CD4-positive, alpha-beta T cell treated with Interleukin-17A for 4 hours (primary cell): ENCODE results near the gene ZNF385D.

Source experiments
- DNase-seq: peaks from one replicate; pipeline ENCODE4 v3.0.0-alpha.2; 2020; ENCODE audit warnings: mixed read lengths

The ZNF385D gene

GRCh38 chr3:21747966-21748555 is 2.9 kb downstream of the ZNF385D start:
- no peak for DNase-seq

GRCh38 chr3:21747376-21747775 is 3.6 kb downstream of the ZNF385D start:
- DNase-seq = no peak

GRCh38 chr3:21745966-21746365 is 5.0 kb downstream of the ZNF385D start:
- DNase-seq = no peak

DNA sequence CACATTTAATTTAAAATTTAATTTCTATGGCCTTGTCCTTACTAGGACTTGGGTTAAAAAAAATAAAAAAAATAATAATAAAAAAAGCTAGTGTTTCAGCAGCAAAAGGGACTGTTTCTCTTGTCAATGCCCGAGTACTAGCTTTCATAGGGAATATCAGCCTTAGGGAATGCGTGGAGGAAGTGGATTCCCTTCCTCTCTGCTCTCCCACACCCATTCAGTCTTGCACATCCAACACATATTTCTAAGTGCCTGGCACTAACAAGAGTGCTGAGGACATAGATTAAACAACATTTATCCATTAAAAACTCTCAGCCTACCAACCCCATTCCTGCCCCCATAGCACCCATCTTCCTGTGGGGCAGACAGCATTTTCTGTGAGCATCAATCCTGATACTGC is 6.2 kb downstream of the ZNF385D start:
- DNase-seq = no peak

DNA sequence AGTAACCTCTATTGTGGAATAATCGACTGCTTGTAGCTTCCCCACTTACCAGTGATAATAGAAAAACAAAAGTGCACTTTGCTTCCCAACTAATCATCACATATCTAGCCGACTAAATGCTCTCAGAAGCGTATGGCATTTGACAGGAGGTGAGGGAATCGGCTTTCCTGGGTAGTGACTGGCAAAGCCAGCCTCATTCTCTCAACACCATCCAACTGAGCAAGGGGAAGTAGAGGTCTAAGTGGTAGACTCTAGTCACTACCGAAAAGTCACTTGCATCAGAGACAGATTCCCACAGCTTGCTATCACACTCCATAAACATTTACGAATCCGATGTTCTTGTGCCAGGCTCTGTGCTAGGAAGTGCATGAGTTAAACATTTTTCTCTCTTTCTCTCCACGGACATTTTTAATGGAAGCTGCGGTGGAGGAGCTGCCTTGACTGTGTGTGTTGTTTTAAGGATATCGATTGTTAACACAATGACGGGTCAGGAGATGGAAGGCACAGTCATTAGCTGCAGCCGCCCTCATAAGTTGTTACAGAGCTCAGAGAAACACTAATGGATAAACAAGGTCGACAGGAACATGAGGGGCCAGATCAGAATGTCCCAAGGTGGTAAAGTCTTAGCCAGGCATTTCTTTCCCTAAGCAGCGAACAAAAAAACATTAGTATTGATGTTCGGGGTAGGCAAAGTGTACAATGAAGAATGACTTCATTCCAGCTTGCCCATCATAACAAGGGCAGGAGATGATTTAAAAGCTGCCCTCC is 11.9 kb downstream of the ZNF385D start:
- no peak for DNase-seq

DNA sequence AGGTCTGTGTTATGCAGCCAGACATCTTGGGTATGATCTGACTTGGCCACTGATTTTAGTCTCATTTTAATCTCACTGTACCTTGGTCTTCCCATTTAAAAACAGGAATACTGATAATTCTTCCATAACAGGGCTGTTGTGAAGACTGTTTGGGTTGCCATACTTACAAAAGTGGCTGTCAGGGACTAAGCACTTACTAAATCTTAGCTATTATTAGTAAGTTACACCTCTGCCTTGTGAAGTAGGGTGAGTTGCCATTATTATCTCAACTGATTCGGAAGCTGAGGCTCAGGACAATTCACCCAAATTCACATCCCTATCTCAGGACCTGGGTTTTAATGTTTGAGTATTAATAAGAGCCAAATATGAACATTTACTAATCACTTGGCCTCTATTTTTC is 12.7 kb downstream of the ZNF385D start:
- DNase-seq = no peak

GRCh38 chr3:21734746-21735145 is 16.3 kb downstream of the ZNF385D start:
- no peak for DNase-seq

- DNase-seq = no peak
Measured at GRCh38 chr3:21729888-21730459, 21.0 kb downstream of the ZNF385D start.

GRCh38 chr3:21729331-21729730 is 21.7 kb downstream of the ZNF385D start:
- DNase-seq = no peak

DNA sequence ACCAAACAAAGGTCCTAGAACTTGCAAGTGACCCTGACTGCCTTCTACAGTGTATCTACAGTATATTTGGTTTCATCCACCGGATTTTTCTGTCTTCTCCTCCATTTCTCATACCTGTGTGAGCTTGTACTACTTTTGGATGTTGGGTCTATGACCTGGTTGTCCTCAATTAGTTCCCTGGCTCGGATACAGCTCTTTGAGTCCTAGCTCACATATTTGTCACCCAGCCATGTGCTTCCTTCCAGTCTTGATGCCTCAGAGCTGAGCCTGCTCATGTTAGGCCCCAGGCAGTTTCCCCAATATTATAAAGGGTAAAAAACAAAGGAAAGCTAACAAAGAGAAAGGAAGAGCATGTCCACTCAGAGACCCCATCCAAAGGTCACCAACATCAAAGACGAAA is 28.2 kb downstream of the ZNF385D start:
- no peak for DNase-seq

DNA sequence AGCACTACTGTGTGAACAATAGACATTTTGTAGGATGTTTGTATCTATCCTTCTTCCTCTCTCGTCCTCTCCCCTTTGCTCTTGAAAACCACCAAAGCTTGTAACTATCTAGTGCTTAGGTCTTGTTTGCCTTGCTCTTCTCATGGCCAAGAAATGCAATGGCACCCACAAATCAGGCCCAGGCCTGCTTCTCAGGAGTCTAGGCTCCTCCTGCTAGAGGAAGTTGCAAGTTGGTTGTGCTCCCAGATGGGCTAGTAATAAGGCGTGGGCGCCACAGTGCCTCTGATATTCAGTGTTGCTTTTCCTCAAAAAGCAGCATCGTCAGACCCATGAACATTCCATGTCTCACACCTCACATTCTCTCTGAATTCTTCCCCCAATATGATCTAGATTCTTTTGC is 28.7 kb downstream of the ZNF385D start:
- DNase-seq = no peak

GRCh38 chr3:21718943-21719591 is 31.9 kb downstream of the ZNF385D start:
- no peak for DNase-seq

DNA sequence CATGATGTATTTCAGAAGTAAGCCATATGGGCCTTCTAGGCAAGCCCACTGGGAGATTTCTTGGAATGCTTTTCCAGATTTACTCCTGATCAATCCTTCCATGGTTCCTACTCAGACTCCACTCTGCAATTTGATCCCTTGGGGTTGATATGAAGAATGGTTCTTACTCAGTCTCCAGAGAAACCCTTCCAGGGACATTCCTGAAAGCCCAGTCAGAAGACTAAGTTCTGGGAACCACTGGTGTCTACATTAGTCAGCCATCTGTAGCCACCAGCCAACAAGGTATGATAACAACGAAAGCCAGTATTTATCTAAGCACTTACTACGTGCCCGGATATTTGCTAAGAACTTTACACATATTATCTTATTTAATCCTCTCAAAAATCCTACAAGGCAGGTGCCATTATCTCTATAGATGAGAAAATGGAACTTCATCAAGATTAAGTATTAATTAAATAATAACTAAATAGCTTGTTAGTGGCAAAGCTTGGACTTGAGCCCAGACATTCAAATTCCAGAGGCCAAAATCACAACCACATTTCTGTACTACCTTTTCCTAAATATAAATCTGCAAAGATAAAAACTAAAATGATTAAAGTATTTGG is 32.7 kb downstream of the ZNF385D start:
- DNase-seq = no peak

DNA sequence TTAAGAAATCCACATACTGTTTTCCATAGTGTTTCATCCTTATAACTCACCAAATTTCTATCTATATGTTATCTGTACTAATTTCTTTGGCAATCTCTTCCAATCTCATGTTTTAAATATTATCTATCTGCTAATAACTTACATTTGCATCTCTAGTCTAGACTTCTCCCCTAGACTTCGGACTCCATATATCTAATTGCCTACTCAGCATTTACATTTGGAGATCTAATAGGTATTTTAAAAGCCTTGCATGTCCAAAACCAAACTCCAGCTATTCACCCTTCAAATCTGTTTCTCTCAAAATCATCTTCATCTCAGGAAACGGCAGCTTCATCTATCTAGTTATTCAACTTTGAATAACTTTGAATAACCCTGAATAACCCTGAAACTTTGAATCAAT is 35.3 kb downstream of the ZNF385D start:
- DNase-seq = no peak

- no peak for DNase-seq
Measured at GRCh38 chr3:21705769-21706168, 45.2 kb downstream of the ZNF385D start.

GRCh38 chr3:21704796-21705195 is 46.2 kb downstream of the ZNF385D start:
- DNase-seq = no peak

GRCh38 chr3:21703291-21703690 is 47.7 kb downstream of the ZNF385D start:
- no peak for DNase-seq

- DNase-seq = no peak
Measured at GRCh38 chr3:21697707-21698106, 53.3 kb downstream of the ZNF385D start.

GRCh38 chr3:21694506-21694905 is 56.5 kb downstream of the ZNF385D start:
- DNase-seq = no peak

DNA sequence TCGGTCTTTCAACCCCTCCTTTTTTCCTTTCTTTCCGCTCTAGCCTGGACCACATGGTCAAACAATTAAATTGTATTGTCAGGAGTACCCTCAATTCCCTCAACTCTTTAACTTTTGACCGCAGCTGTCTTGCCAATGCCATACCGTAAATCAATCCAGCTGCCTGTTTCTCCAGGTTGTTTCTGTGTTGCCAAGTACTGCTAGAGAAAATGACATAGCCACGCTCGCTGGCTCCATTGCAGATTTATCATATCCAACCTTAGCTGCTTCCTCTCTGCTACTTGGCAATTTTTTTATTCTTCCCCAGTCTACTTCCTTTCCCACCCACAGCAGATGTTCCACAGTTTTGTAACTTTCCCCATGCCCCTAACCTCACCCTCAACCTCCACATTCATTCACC is 60.0 kb downstream of the ZNF385D start:
- no peak for DNase-seq

GRCh38 chr3:21682206-21682605 is 68.8 kb downstream of the ZNF385D start:
- DNase-seq = no peak

GRCh38 chr3:21673393-21673792 is 77.6 kb downstream of the ZNF385D start:
- DNase-seq = no peak

GRCh38 chr3:21672303-21672702 is 78.7 kb downstream of the ZNF385D start:
- no peak for DNase-seq

GRCh38 chr3:21670386-21670785 is 80.6 kb downstream of the ZNF385D start:
- no peak for DNase-seq
